Immature natural killer cell (primary cell): ENCODE results near the gene MRPS23. TPM values are rescaled to one million over a fixed set of nuclear protein-coding genes. Genes with fewer than 3 reads are reported as not detected.
A peak's percentile ranks its signal among the peaks of the same experiment; 100 is the strongest.
"Not testable (repeated sequence)": the region's sequence is repeated elsewhere in the genome, so short reads cannot be mapped to it uniquely, and the experiment has no call there.

ENCODE experiments used
- DNase-seq, 3 donors: peaks; one replicate each; pipeline ENCODE4 v3.0.0; 2022; ENCODE audit warnings: mixed read lengths in 1 of 3
- H3K27ac Mint-ChIP-seq, 6 donors: one replicate each; pipeline ENCODE4 v1.8.0; 2020; ENCODE audit warnings: mixed read lengths in 6 of 6, mild to moderate bottlenecking in 5 of 6, inconsistent platforms in 4 of 6, moderate library complexity in 3 of 6
- H3K27me3 Mint-ChIP-seq, 3 donors: one replicate each; pipeline ENCODE4 v1.8.0; 2020 to 2021; ENCODE audit warnings: low read depth in 3 of 3, mild to moderate bottlenecking in 3 of 3, mixed read lengths in 3 of 3, moderate library complexity in 3 of 3, inconsistent platforms in 1 of 3
- H3K36me3 Mint-ChIP-seq, 3 donors: one replicate each; pipeline ENCODE4 v1.8.0; 2020; ENCODE audit warnings: mixed read lengths in 3 of 3, inconsistent platforms in 2 of 3, mild to moderate bottlenecking in 2 of 3
- H3K4me1 Mint-ChIP-seq, 2 donors: one replicate each; pipeline ENCODE4 v1.8.0; 2020; ENCODE audit warnings: inconsistent platforms in 2 of 2, mild to moderate bottlenecking in 2 of 2, mixed read lengths in 2 of 2, moderate library complexity in 1 of 2
- H3K4me3 Mint-ChIP-seq, 5 donors: one replicate each; pipeline ENCODE4 v1.8.0; 2020; ENCODE audit warnings: mild to moderate bottlenecking in 5 of 5, mixed read lengths in 5 of 5, inconsistent platforms in 3 of 5, moderate library complexity in 3 of 5
- H3K9me3 Mint-ChIP-seq, 6 donors: one replicate each; pipeline ENCODE4 v1.8.0; 2020; ENCODE audit warnings: mild to moderate bottlenecking in 6 of 6, mixed read lengths in 6 of 6, inconsistent platforms in 4 of 6, moderate library complexity in 3 of 6
- polyA plus RNA-seq, 3 donors: library from polyadenylated mRNA; unstranded; fragments of 300-500 nt; fragmentation: Illumina TruSeq; gene quantifications; one replicate each; pipeline ENCODE4 v1.2.3, GENCODE V29; 2021

The MRPS23 gene
- polyA plus RNA-seq, 3 donors from 2014 or later, result 38.1 to 42.3 (median 40.5) TPM

GRCh38 chr17:57852092-57852954 is 2.5 kb upstream of the MRPS23 start:
- H3K27ac Mint-ChIP-seq, result peak overlapping the region in 2 of 6 donors; percentile 36 to 81

GRCh38 chr17:57849163-57849873 is 526 bp downstream of the MRPS23 start:
- DNase-seq, result peak in 1 of 3 donors; percentile 10
- Mint-ChIP-seq H3K27me3 (peaks cover 0 to 7% (median 4%) of the 10 kb centered on the region in 3 donors), H3K4me3 (peak overlapping the region; percentile 94 to 100 (median 98)), H3K4me1 (peaks cover 34 to 46% of the 10 kb centered on the region in 2 donors), H3K27ac (peak overlapping the region; percentile 95 to 99 (median 97)), H3K36me3 (peaks cover 0 to 4% (median 0%) of the 10 kb centered on the region in 3 donors), H3K9me3 (no peaks in the 10 kb centered on the region)

More at GRCh38 chr17:57852092-57852954, 2.5 kb upstream of the MRPS23 start:
- H3K4me3 Mint-ChIP-seq, result peak overlapping the region; percentile 55 to 69 (median 67)
- DNase-seq, result no peak
- peaks cover 31 to 36% of the 10 kb centered on the region in 2 donors for H3K4me1 Mint-ChIP-seq
- H3K36me3 Mint-ChIP-seq, result no peaks in the 10 kb centered on the region
- H3K9me3 Mint-ChIP-seq, result no peaks in the 10 kb centered on the region
- peaks cover 0 to 9% (median 8%) of the 10 kb centered on the region in 3 donors for H3K27me3 Mint-ChIP-seq

GRCh38 chr17:57846056-57846945 is 3.5 kb downstream of the MRPS23 start:
- H3K9me3 Mint-ChIP-seq, H3K27me3 Mint-ChIP-seq, H3K4me3 Mint-ChIP-seq, DNase-seq, H3K36me3 Mint-ChIP-seq: not testable (repeated sequence)
- Mint-ChIP-seq H3K4me1 (peaks cover 30 to 54% of the 10 kb centered on the region in 2 donors), H3K27ac (peak overlapping the region in 1 of 6 donors; percentile 11)

GRCh38 chr17:57842280-57842679 is 7.6 kb downstream of the MRPS23 start:
- Mint-ChIP-seq H3K27me3 (no peaks in the 10 kb centered on the region), H3K36me3 (peaks cover under 1 to 21% (median 20%) of the 10 kb centered on the region in 3 donors), H3K4me3 (no peak overlapping the region), H3K27ac (no peak overlapping the region), H3K4me1 (peaks cover 3 to 24% of the 10 kb centered on the region in 2 donors), H3K9me3 (no peaks in the 10 kb centered on the region)
- DNase-seq, result no peak

GRCh38 chr17:57839571-57839923 is 10.3 kb downstream of the MRPS23 start:
- Mint-ChIP-seq H3K27me3 (peaks cover 0 to under 1% (median 0%) of the 10 kb centered on the region in 3 donors), H3K4me3 (no peak overlapping the region), H3K36me3 (peaks cover 4 to 25% (median 15%) of the 10 kb centered on the region in 3 donors)

GRCh38 chr17:57838857-57839570 is 10.8 kb downstream of the MRPS23 start:
- H3K27ac Mint-ChIP-seq, result peak overlapping the region in 1 of 6 donors; percentile 39
- no peak for DNase-seq

More at GRCh38 chr17:57839571-57839923, 10.3 kb downstream of the MRPS23 start:
- Mint-ChIP-seq H3K4me1 (peaks cover 0 to 14% of the 10 kb centered on the region in 2 donors), H3K27ac (peak overlapping the region in 1 of 6 donors; percentile 39), H3K9me3 (no peaks in the 10 kb centered on the region)
- no peak for DNase-seq

GRCh38 chr17:57838453-57838852 is 11.4 kb downstream of the MRPS23 start:
- H3K4me1 Mint-ChIP-seq, result peaks cover 0 to 10% of the 10 kb centered on the region in 2 donors
- H3K27ac Mint-ChIP-seq, result no peak overlapping the region
- H3K4me3 Mint-ChIP-seq, result no peak overlapping the region
- DNase-seq, result no peak
- peaks cover 0 to 3% (median 0%) of the 10 kb centered on the region in 3 donors for H3K27me3 Mint-ChIP-seq
- H3K9me3 Mint-ChIP-seq, result no peaks in the 10 kb centered on the region
- peaks cover 4 to 25% (median 15%) of the 10 kb centered on the region in 3 donors for H3K36me3 Mint-ChIP-seq

More at GRCh38 chr17:57838857-57839570, 10.8 kb downstream of the MRPS23 start:
- peaks cover 0 to 14% of the 10 kb centered on the region in 2 donors for H3K4me1 Mint-ChIP-seq
- no peaks in the 10 kb centered on the region for H3K9me3 Mint-ChIP-seq
- H3K4me3 Mint-ChIP-seq, result no peak overlapping the region
- H3K27me3 Mint-ChIP-seq, result peaks cover 0 to 3% (median 0%) of the 10 kb centered on the region in 3 donors
- peaks cover 4 to 25% (median 15%) of the 10 kb centered on the region in 3 donors for H3K36me3 Mint-ChIP-seq

GRCh38 chr17:57835333-57835900 is 14.4 kb downstream of the MRPS23 start:
- H3K4me1 Mint-ChIP-seq, result no peaks in the 10 kb centered on the region
- H3K4me3 Mint-ChIP-seq, result no peak overlapping the region
- peaks cover 4 to 17% (median 5%) of the 10 kb centered on the region in 3 donors for H3K36me3 Mint-ChIP-seq
- H3K27me3 Mint-ChIP-seq, result peaks cover 0 to 8% (median 0%) of the 10 kb centered on the region in 3 donors
- no peak overlapping the region for H3K27ac Mint-ChIP-seq
- no peak for DNase-seq
- no peaks in the 10 kb centered on the region for H3K9me3 Mint-ChIP-seq

- Mint-ChIP-seq H3K9me3 (no peaks in the 10 kb centered on the region), H3K27ac (no peak overlapping the region), H3K27me3 (peaks cover 0 to 8% (median 0%) of the 10 kb centered on the region in 3 donors), H3K4me3 (peak overlapping the region in 2 of 5 donors; percentile 22 to 39), H3K4me1 (no peaks in the 10 kb centered on the region), H3K36me3 (peaks cover 4 to 15% (median 5%) of the 10 kb centered on the region in 3 donors)
- DNase-seq, result no peak
Observed at GRCh38 chr17:57834146-57834741, 15.6 kb downstream of the MRPS23 start.

- Mint-ChIP-seq H3K36me3 (peaks cover 1 to 8% (median 4%) of the 10 kb centered on the region in 3 donors), H3K4me1 (no peaks in the 10 kb centered on the region), H3K27ac (no peak overlapping the region), H3K4me3 (no peak overlapping the region), H3K9me3 (no peaks in the 10 kb centered on the region), H3K27me3 (peaks cover 0 to 8% (median 0%) of the 10 kb centered on the region in 3 donors)
- peak; percentile 40 to 55 (median 45) for DNase-seq
Observed at GRCh38 chr17:57833179-57833939, 16.5 kb downstream of the MRPS23 start.

GRCh38 chr17:57832314-57833178 is 17.3 kb downstream of the MRPS23 start:
- DNase-seq, result no peak

More at GRCh38 chr17:57832314-57833178, 17.3 kb downstream of the MRPS23 start:
- H3K9me3 Mint-ChIP-seq, result no peaks in the 10 kb centered on the region
- peaks cover 0 to 6% (median 4%) of the 10 kb centered on the region in 3 donors for H3K36me3 Mint-ChIP-seq
- H3K27ac Mint-ChIP-seq, result no peak overlapping the region
- H3K27me3 Mint-ChIP-seq, result peaks cover 1 to 8% (median 3%) of the 10 kb centered on the region in 3 donors
- no peaks in the 10 kb centered on the region for H3K4me1 Mint-ChIP-seq
- no peak overlapping the region for H3K4me3 Mint-ChIP-seq
